H9 (cell line): ENCODE data around the gene HLA-DOA. TPM values are rescaled to one million over a fixed set of nuclear protein-coding genes. Genes with fewer than 3 reads are reported as not detected.

Experiments used
- DNase-seq: peaks from one replicate; pipeline ENCODE4 v3.0.0-alpha.2; 2017
- H2AFZ ChIP-seq: one replicate; pipeline ENCODE4 v1.6.1; 2013; ENCODE audit warnings: mild to moderate bottlenecking, low read length, control low read depth, moderate library complexity
- H2AK5ac ChIP-seq: 2 replicates; pipeline ENCODE4 v1.6.1; 2013; ENCODE audit warnings: low read length, control low read depth, mixed read lengths; ENCODE audit not compliant: insufficient read length
- H2BK120ac ChIP-seq: one replicate; pipeline ENCODE4 v1.6.1; 2013; ENCODE audit warnings: low read depth, mild to moderate bottlenecking, low read length, control low read depth, inconsistent platforms; ENCODE audit not compliant: poor library complexity, severe bottlenecking
- H2BK12ac ChIP-seq: 2 replicates; pipeline ENCODE4 v1.6.1; 2013; ENCODE audit warnings: low read length, control low read depth, mixed read lengths, low read depth; ENCODE audit not compliant: insufficient read length
- H2BK15ac ChIP-seq: 2 replicates; pipeline ENCODE4 v1.6.1; 2013; ENCODE audit warnings: low read depth, low read length, control low read depth
- H2BK20ac ChIP-seq: one replicate; pipeline ENCODE4 v1.6.1; 2013; ENCODE audit warnings: low read depth, mild to moderate bottlenecking, low read length, control low read depth, inconsistent platforms; ENCODE audit not compliant: poor library complexity, severe bottlenecking
- H2BK5ac ChIP-seq: 2 replicates; pipeline ENCODE4 v1.6.1; 2013; ENCODE audit warnings: low read length, control low read depth, mixed read lengths; ENCODE audit not compliant: insufficient read length
- H3K14ac ChIP-seq: 2 replicates; pipeline ENCODE4 v1.6.1; 2013; ENCODE audit warnings: low read length, control low read depth; ENCODE audit not compliant: insufficient read depth
- H3K18ac ChIP-seq: 2 replicates; pipeline ENCODE4 v1.6.1; 2013; ENCODE audit warnings: low read depth, mild to moderate bottlenecking, mixed read lengths, low read length, control low read depth; ENCODE audit not compliant: insufficient read length
- H3K23ac ChIP-seq: 2 replicates; pipeline ENCODE4 v1.6.1; 2013; ENCODE audit warnings: low read length, control low read depth, mixed read lengths, low read depth; ENCODE audit not compliant: insufficient read length
- H3K23me2 ChIP-seq: 2 replicates; pipeline ENCODE4 v1.6.1; 2013; ENCODE audit warnings: low read depth, mild to moderate bottlenecking, mixed read lengths, low read length, control low read depth; ENCODE audit not compliant: insufficient read length, poor library complexity, severe bottlenecking
- H3K27ac ChIP-seq: 2 replicates; pipeline ENCODE4 v1.5.1; 2013; ENCODE audit warnings: low read length, control low read depth, mixed read lengths, low read depth; ENCODE audit not compliant: insufficient read length
- H3K27me3 ChIP-seq: 2 replicates; pipeline ENCODE4 v1.6.1; 2013; ENCODE audit warnings: low read length, control low read depth, inconsistent platforms; ENCODE audit not compliant: insufficient read depth
- H3K4ac ChIP-seq: 2 replicates; pipeline ENCODE4 v1.6.1; 2013; ENCODE audit warnings: low read depth, mild to moderate bottlenecking, control low read depth, inconsistent platforms, low read length, moderate library complexity
- H3K4me1 ChIP-seq: 2 replicates; pipeline ENCODE4 v1.6.1; 2013; ENCODE audit warnings: low read length, control low read depth, inconsistent platforms; ENCODE audit not compliant: insufficient read depth
- H3K4me2 ChIP-seq: 2 replicates; pipeline ENCODE4 v1.6.1; 2013; ENCODE audit warnings: low read length, control low read depth, mixed read lengths; ENCODE audit not compliant: insufficient read length, insufficient read depth
- H3K56ac ChIP-seq: 2 replicates; pipeline ENCODE4 v1.6.1; 2013; ENCODE audit warnings: low read depth, mild to moderate bottlenecking, mixed read lengths, low read length, control low read depth; ENCODE audit not compliant: insufficient read length
- H3K79me1 ChIP-seq: 2 replicates; pipeline ENCODE4 v1.6.1; 2013; ENCODE audit warnings: low read depth, mild to moderate bottlenecking, moderate library complexity, low read length, control low read depth, inconsistent platforms; ENCODE audit not compliant: insufficient read depth, poor library complexity, severe bottlenecking
- H3K79me2 ChIP-seq: 2 replicates; pipeline ENCODE4 v1.6.1; 2013; ENCODE audit warnings: low read length, control low read depth, inconsistent platforms; ENCODE audit not compliant: insufficient read depth
- H3K9ac ChIP-seq: 2 replicates; pipeline ENCODE4 v1.6.1; 2013; ENCODE audit warnings: low read length, control low read depth, mixed read lengths; ENCODE audit not compliant: insufficient read length; ENCODE audit errors: extremely low read depth
- H3K9me3 ChIP-seq: one replicate; pipeline ENCODE4 v1.6.1; 2013; ENCODE audit warnings: low read depth, low read length, inconsistent platforms; ENCODE audit not compliant: control insufficient read depth
- H3T11ph ChIP-seq: one replicate; pipeline ENCODE4 v1.6.1; 2013; ENCODE audit warnings: mild to moderate bottlenecking, low read length, control low read depth, inconsistent platforms
- H4K20me1 ChIP-seq: one replicate; pipeline ENCODE4 v1.6.1; 2013; ENCODE audit not compliant: control insufficient read depth, insufficient read length, insufficient read depth
- H4K5ac ChIP-seq: 2 replicates; pipeline ENCODE4 v1.6.1; 2013; ENCODE audit warnings: low read depth, mild to moderate bottlenecking, mixed read lengths, low read length, control low read depth; ENCODE audit not compliant: insufficient read length
- H4K8ac ChIP-seq: replicated peaks from 2 replicates; pipeline ENCODE4 v1.6.1; 2013; ENCODE audit warnings: low read length, control low read depth, mixed read lengths, low read depth; ENCODE audit not compliant: insufficient read length
- H4K91ac ChIP-seq: 2 replicates; pipeline ENCODE4 v1.6.1; 2013; ENCODE audit warnings: low read depth, mild to moderate bottlenecking, moderate library complexity, mixed read lengths, low read length, control low read depth; ENCODE audit not compliant: insufficient read length
- H3K27ac Mint-ChIP-seq, 3 experiments: 2 replicates in 2 of 3; 3 replicates in 1 of 3; pipeline ENCODE4 v1.8.0; 2020 to 2021; ENCODE audit warnings: mixed read lengths in 3 of 3, mild to moderate bottlenecking in 1 of 3, moderate library complexity in 1 of 3
- H3K27me3 Mint-ChIP-seq: 2 replicates; pipeline ENCODE4 v1.8.0; 2021; ENCODE audit warnings: low read depth, mild to moderate bottlenecking, moderate library complexity, mixed read lengths
- H3K36me3 Mint-ChIP-seq, 3 experiments: 2 replicates in 2 of 3; 3 replicates in 1 of 3; pipeline ENCODE4 v1.8.0; 2020 to 2021; ENCODE audit warnings: low read depth in 3 of 3, mixed read lengths in 3 of 3; ENCODE audit not compliant: insufficient read depth in 1 of 3
- H3K4me1 Mint-ChIP-seq, 2 experiments: 2 replicates each; pipeline ENCODE4 v1.8.0; 2020; ENCODE audit warnings: mixed read lengths in 2 of 2
- H3K4me3 Mint-ChIP-seq, 2 experiments: 2 replicates in 1 of 2; 3 replicates in 1 of 2; pipeline ENCODE4 v1.8.0; 2020 to 2021; ENCODE audit warnings: mild to moderate bottlenecking in 2 of 2, mixed read lengths in 2 of 2, moderate library complexity in 1 of 2
- H3K9me3 Mint-ChIP-seq, 2 experiments: 2 replicates in 1 of 2; 3 replicates in 1 of 2; pipeline ENCODE4 v1.8.0; 2020; ENCODE audit warnings: mild to moderate bottlenecking in 2 of 2, mixed read lengths in 2 of 2, moderate library complexity in 1 of 2
- CTCF ChIP-seq: fragments of 200-600 bp; sonication (generic); conservative IDR thresholded peaks from 3 replicates; pipeline ENCODE4 v1.8.0; 2021; ENCODE audit warnings: antibody characterized with exemption, mild to moderate bottlenecking
- WGBS: extraction: QIAGEN DNeasy Blood & Tissue Kit; methylation state at CpG from one replicate; pipeline ENCODE4 v1.1.7; 2013; ENCODE audit warnings: missing lambda C conversion rate, low lambda C conversion rate, mixed read lengths; ENCODE audit not compliant: insufficient read length; ENCODE audit errors: extremely low coverage; 5-methylcytosine and 5-hydroxymethylcytosine counted together
- total RNA-seq: library from RNA; stranded (reverse); gene quantifications from 2 replicates; pipeline ENCODE4 v1.2.1, GENCODE V29; 2021

The HLA-DOA gene
- total RNA-seq, 1 experiment from 2014 or later, result 15.6 TPM

DNA sequence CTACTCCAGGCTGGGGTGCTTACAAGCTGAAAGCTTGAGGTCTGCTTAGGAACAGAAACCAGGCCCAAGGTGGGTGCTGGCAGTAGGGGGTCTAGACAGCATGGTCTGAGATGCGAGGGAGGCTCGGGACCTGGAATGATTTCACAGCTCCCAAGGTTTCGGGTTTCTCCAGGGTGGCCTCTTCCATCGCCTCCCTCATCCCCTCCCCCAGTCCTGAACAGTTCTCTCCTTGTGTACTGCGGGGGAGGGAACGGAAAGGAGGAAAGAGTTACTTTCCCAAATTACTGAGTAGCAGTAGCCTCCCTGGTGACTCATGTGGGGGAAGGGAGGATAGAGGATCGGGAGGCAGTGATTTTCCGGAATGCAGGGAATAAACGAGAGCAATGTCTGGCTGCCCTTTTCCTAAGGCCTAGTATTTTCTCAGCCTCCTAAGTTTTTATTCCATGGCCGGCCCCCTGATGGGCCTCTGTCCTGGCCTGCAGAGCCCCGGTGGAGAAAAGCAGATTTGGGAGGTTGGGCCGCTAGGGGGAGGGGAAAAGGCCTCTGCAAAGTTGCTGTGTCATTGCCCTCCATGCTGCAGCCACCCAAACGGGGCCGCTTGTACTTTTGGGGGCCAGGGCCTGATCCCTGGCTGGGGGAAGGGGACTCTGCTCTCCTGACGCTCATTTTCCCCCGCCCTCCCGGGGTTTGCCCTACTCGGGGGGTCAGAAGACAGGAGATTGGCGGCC lies 39.5 kb downstream of the HLA-DOA start:
- H3K9me3 ChIP-seq, result no peaks in the 10 kb centered on the region
- peak overlapping the region; percentile 97 for H4K8ac ChIP-seq
- H2BK120ac ChIP-seq, result peak overlapping the region; percentile 96
- peaks cover 7 to 11% of the 10 kb centered on the region in 2 experiments for H3K9me3 Mint-ChIP-seq
- peak overlapping the region; percentile 96 for H4K91ac ChIP-seq
- peaks cover 27% of the 10 kb centered on the region for H3K79me2 ChIP-seq
- TF ChIP-seq CTCF, result peak; percentile 46; the same call in 2 of the 3 replicates
- peak overlapping the region; percentile 100 for H3K27ac ChIP-seq
- peak overlapping the region; percentile 96 for H3K14ac ChIP-seq
- peak overlapping the region; percentile 91 for H2BK12ac ChIP-seq
- H3K27me3 Mint-ChIP-seq, result peaks cover 4% of the 10 kb centered on the region; the same call in 1 of the 2 replicates
- peaks cover 23% of the 10 kb centered on the region for H3K23me2 ChIP-seq
- H3K56ac ChIP-seq, result peak overlapping the region; percentile 100
- H3K4me2 ChIP-seq, result peak overlapping the region; percentile 87
- peak overlapping the region; percentile 99 for H2BK5ac ChIP-seq
- no peaks in the 10 kb centered on the region for H3K4me1 ChIP-seq
- DNase-seq, result peak; percentile 81
- peak overlapping the region; percentile 9 for H3K23ac ChIP-seq
- no peaks in the 10 kb centered on the region for H3K27me3 ChIP-seq
- H3T11ph ChIP-seq, result peak overlapping the region; percentile 96
- no peak overlapping the region for H2AFZ ChIP-seq
- peak overlapping the region; percentile 99 for H4K5ac ChIP-seq
- H2BK20ac ChIP-seq, result peak overlapping the region; percentile 49
- H4K20me1 ChIP-seq, result no peaks in the 10 kb centered on the region
- H3K4me1 Mint-ChIP-seq, result peaks cover 18 to 20% of the 10 kb centered on the region in 2 experiments
- peak overlapping the region; percentile 99 for H2AK5ac ChIP-seq
- peak overlapping the region; percentile 100 for H3K27ac Mint-ChIP-seq
- H3K36me3 Mint-ChIP-seq, result peaks cover 44 to 49% (median 45%) of the 10 kb centered on the region in 3 experiments
- H3K18ac ChIP-seq, result peak overlapping the region; percentile 96
- no peak overlapping the region for H2BK15ac ChIP-seq
- H3K79me1 ChIP-seq, result no peaks in the 10 kb centered on the region
- peak overlapping the region; percentile 98 for H3K9ac ChIP-seq
- peak overlapping the region; percentile 97 for H3K4ac ChIP-seq
- peak overlapping the region; percentile 96 for H3K4me3 Mint-ChIP-seq
- WGBS, result no CpG with 5 or more reads among the region's 19 CpGs
